Smooth muscle cell (in vitro differentiated cells): ENCODE data around the gene AGBL1. TPM values are rescaled to one million over a fixed set of nuclear protein-coding genes. Genes with fewer than 3 reads are reported as not detected.

Source experiments
- DNase-seq: peaks from one replicate; lab custom pipeline; 2025; ENCODE audit not compliant: unreplicated experiment; lab: John Stamatoyannopoulos, UW
- H2AFZ ChIP-seq: fragments of 200-600 bp; sonication (generic); 2 replicates; pipeline ENCODE4 v1.6.0; 2016; ENCODE audit warnings: antibody characterized with exemption, low read depth, mild to moderate bottlenecking
- H3F3A ChIP-seq: fragments of 200-600 bp; sonication (generic); 2 replicates; pipeline ENCODE4 v1.6.0; 2017; ENCODE audit warnings: antibody characterized with exemption, low read depth
- H3K27ac ChIP-seq: fragments of 200-600 bp; sonication (generic); 2 replicates; pipeline ENCODE4 v1.5.1; 2016; ENCODE audit warnings: low read depth, mild to moderate bottlenecking
- H3K27me3 ChIP-seq: fragments of 200-600 bp; sonication (generic); 2 replicates; pipeline ENCODE4 v1.6.1; 2016; ENCODE audit warnings: low read depth, mild to moderate bottlenecking
- H3K36me3 ChIP-seq: fragments of 200-600 bp; sonication (generic); 2 replicates; pipeline ENCODE4 v1.5.1; 2016; ENCODE audit warnings: low read depth
- H3K4me1 ChIP-seq: fragments of 200-600 bp; sonication (generic); 2 replicates; pipeline ENCODE4 v1.5.1; 2016; ENCODE audit warnings: low read depth
- H3K4me2 ChIP-seq: fragments of 200-600 bp; sonication (generic); 2 replicates; pipeline ENCODE4 v1.6.0; 2016; ENCODE audit warnings: mild to moderate bottlenecking
- H3K4me3 ChIP-seq: fragments of 200-600 bp; sonication (generic); 2 replicates; pipeline ENCODE4 v1.5.1; 2016; ENCODE audit warnings: mild to moderate bottlenecking
- H3K79me2 ChIP-seq: fragments of 200-600 bp; sonication (generic); 2 replicates; pipeline ENCODE4 v1.6.0; 2016; ENCODE audit warnings: low read depth, mild to moderate bottlenecking
- H3K9ac ChIP-seq: fragments of 200-600 bp; sonication (generic); 2 replicates; pipeline ENCODE4 v1.6.0; 2016; ENCODE audit warnings: low read depth
- H3K9me3 ChIP-seq: fragments of 200-600 bp; sonication (generic); replicated peaks from 2 replicates; pipeline ENCODE4 v1.5.1; 2016; ENCODE audit warnings: low read depth
- H4K20me1 ChIP-seq: fragments of 200-600 bp; sonication (generic); 2 replicates; pipeline ENCODE4 v1.6.0; 2016; ENCODE audit warnings: low read depth
- CTCF ChIP-seq: fragments of 200-600 bp; sonication (generic); IDR thresholded peaks from 2 replicates; pipeline ENCODE4 v1.5.1; 2017; ENCODE audit warnings: borderline replicate concordance, mild to moderate bottlenecking, antibody characterized with exemption; ENCODE audit not compliant: insufficient read depth, poor library complexity, severe bottlenecking
- WGBS: methylation state at CpG from one replicate; pipeline ENCODE4 v1.1.7; 2016; ENCODE audit warnings: low lambda C conversion rate; 5-methylcytosine and 5-hydroxymethylcytosine counted together
- polyA plus RNA-seq: library from polyadenylated mRNA; unstranded; fragments of >200 nt; fragmentation: Nextera tagmentation; extraction: Ambion mirVana; gene quantifications from 2 replicates; pipeline ENCODE4 v1.2.1, GENCODE V29; 2016
- total RNA-seq: library from RNA; depleted of rRNA; stranded (reverse); fragments of >200 nt; gene quantifications from 2 replicates; pipeline ENCODE4 v1.2.3, GENCODE V29; 2014

AGBL1 gene
- total and polyA plus RNA-seq, 2 experiments from 2014 or later, result not detected

- TF ChIP-seq CTCF, result no peak
- no peak overlapping the region for H2AFZ ChIP-seq
- no peak overlapping the region for H3K9ac ChIP-seq
- H3K36me3 ChIP-seq, result no peaks in the 10 kb centered on the region
- no peak overlapping the region for H3K4me3 ChIP-seq
- H3K79me2 ChIP-seq, result no peaks in the 10 kb centered on the region
- DNase-seq, result no peak
- H4K20me1 ChIP-seq, result no peaks in the 10 kb centered on the region
- H3K27ac ChIP-seq, result no peak overlapping the region
- 70% methylated on average over 2 of the region's 2 CpGs for WGBS
- H3K9me3 ChIP-seq, result no peaks in the 10 kb centered on the region
- H3K4me1 ChIP-seq, result no peaks in the 10 kb centered on the region
- no peaks in the 10 kb centered on the region for H3F3A ChIP-seq
- H3K4me2 ChIP-seq, result no peak overlapping the region
- H3K27me3 ChIP-seq, result peaks cover 5% of the 10 kb centered on the region
Observed at GRCh38 chr15:86481720-86482119, 402.0 kb downstream of the AGBL1 start.

GRCh38 chr15:86483936-86484335 is 404.3 kb downstream of the AGBL1 start:
- no peaks in the 10 kb centered on the region for H3K4me1 ChIP-seq
- no peak overlapping the region for H2AFZ ChIP-seq
- H3K9me3 ChIP-seq, result no peaks in the 10 kb centered on the region
- no peak overlapping the region for H3K4me3 ChIP-seq
- no peaks in the 10 kb centered on the region for H4K20me1 ChIP-seq
- no peak overlapping the region for H3K27ac ChIP-seq
- 31% methylated on average over 1 of the region's 1 CpG for WGBS
- peaks cover 5% of the 10 kb centered on the region for H3K27me3 ChIP-seq
- no peaks in the 10 kb centered on the region for H3K36me3 ChIP-seq
- DNase-seq, result no peak
- no peaks in the 10 kb centered on the region for H3F3A ChIP-seq
- H3K79me2 ChIP-seq, result no peaks in the 10 kb centered on the region
- no peak overlapping the region for H3K9ac ChIP-seq
- no peak overlapping the region for H3K4me2 ChIP-seq
- no peak for TF ChIP-seq CTCF

GRCh38 chr15:86488046-86488445 is 408.4 kb downstream of the AGBL1 start:
- Histone ChIP-seq H3K4me2 (no peak overlapping the region), H3K27ac (no peak overlapping the region), H3F3A (no peaks in the 10 kb centered on the region), H4K20me1 (no peaks in the 10 kb centered on the region), H3K9me3 (no peaks in the 10 kb centered on the region), H3K79me2 (no peaks in the 10 kb centered on the region), H3K4me3 (no peak overlapping the region), H3K27me3 (peaks cover 5% of the 10 kb centered on the region), H3K4me1 (no peaks in the 10 kb centered on the region), H3K9ac (no peak overlapping the region), H2AFZ (no peak overlapping the region), H3K36me3 (no peaks in the 10 kb centered on the region)
- no peak for TF ChIP-seq CTCF
- DNase-seq, result no peak
- 94% methylated on average over 3 of the region's 3 CpGs for WGBS

GRCh38 chr15:86489981-86490380 is 410.3 kb downstream of the AGBL1 start:
- Histone ChIP-seq H3K9me3 (no peaks in the 10 kb centered on the region), H3K27ac (no peak overlapping the region), H3K4me2 (no peak overlapping the region), H3K4me1 (no peaks in the 10 kb centered on the region), H3K79me2 (no peaks in the 10 kb centered on the region), H3F3A (no peaks in the 10 kb centered on the region), H3K4me3 (no peak overlapping the region), H2AFZ (no peak overlapping the region), H3K27me3 (peaks cover 5% of the 10 kb centered on the region), H4K20me1 (no peaks in the 10 kb centered on the region), H3K9ac (no peak overlapping the region), H3K36me3 (no peaks in the 10 kb centered on the region)
- TF ChIP-seq CTCF, result no peak
- DNase-seq, result no peak
- 38% methylated on average over 5 of the region's 5 CpGs for WGBS
